ENCODE measurements around the gene TP53TG3B.
"Not testable (repeated sequence)": the region's sequence is repeated elsewhere in the genome, so short reads cannot be mapped to it uniquely, and the experiment has no call there.

Gene TP53TG3B

GRCh38 chr16:33360541-33360940 lies at the start of gene TP53TG3B:
Gene TP53TG3B (plus strand): TSS chr16:33360841. CDS start chr16:33360909, 68 bp downstream.
- H3K9me3 ChIP-seq (ENCODE audit: control insufficient read depth in 2 of 2, low read length in 2 of 2); H3K36me3 ChIP-seq (ENCODE audit: control insufficient read depth in 2 of 2, insufficient read depth in 2 of 2, low read length in 2 of 2); H3K4me1 ChIP-seq (ENCODE audit: control insufficient read depth, insufficient read depth, low read length); H3K9ac ChIP-seq (ENCODE audit: low read length in 2 of 2); H3K27ac ChIP-seq (ENCODE audit: low read length); H3K27me3 ChIP-seq (ENCODE audit: control insufficient read depth in 1 of 2, insufficient read depth in 2 of 2, low read length in 2 of 2); H3K4me3 ChIP-seq (ENCODE audit: low read length in 2 of 2): not testable (repeated sequence)

- H3K4me1 ChIP-seq (ENCODE audit: control insufficient read depth, insufficient read depth, low read length); H3K27ac ChIP-seq (ENCODE audit: low read length); H3K9me3 ChIP-seq (ENCODE audit: control insufficient read depth in 2 of 2, low read length in 2 of 2); H3K4me3 ChIP-seq (ENCODE audit: low read length in 2 of 2); H3K27me3 ChIP-seq (ENCODE audit: control insufficient read depth in 1 of 2, insufficient read depth in 2 of 2, low read length in 2 of 2); H3K9ac ChIP-seq (ENCODE audit: low read length in 2 of 2); H3K36me3 ChIP-seq (ENCODE audit: control insufficient read depth in 2 of 2, insufficient read depth in 2 of 2, low read length in 2 of 2): not testable (repeated sequence)
These were observed 24.2 kb upstream of the TP53TG3B start for GRCh38 chr16:33336226-33337012.

GRCh38 chr16:33337627-33338542 lies 22.8 kb upstream of the TP53TG3B start:
- H3K9me3 ChIP-seq (ENCODE audit: control insufficient read depth in 2 of 2, low read length in 2 of 2); H3K4me3 ChIP-seq (ENCODE audit: low read length in 2 of 2); H3K9ac ChIP-seq (ENCODE audit: low read length in 2 of 2); H3K27ac ChIP-seq (ENCODE audit: low read length); H3K4me1 ChIP-seq (ENCODE audit: control insufficient read depth, insufficient read depth, low read length); H3K27me3 ChIP-seq (ENCODE audit: control insufficient read depth in 1 of 2, insufficient read depth in 2 of 2, low read length in 2 of 2); H3K36me3 ChIP-seq (ENCODE audit: control insufficient read depth in 2 of 2, insufficient read depth in 2 of 2, low read length in 2 of 2): not testable (repeated sequence)

GRCh38 chr16:33338543-33338951 lies 22.1 kb upstream of the TP53TG3B start:
- not testable (repeated sequence) for H3K27ac ChIP-seq (ENCODE audit: low read length)

GRCh38 chr16:33339093-33340061 lies 21.3 kb upstream of the TP53TG3B start:
- H3K27ac ChIP-seq (ENCODE audit: low read length); H3K36me3 ChIP-seq (ENCODE audit: control insufficient read depth in 2 of 2, insufficient read depth in 2 of 2, low read length in 2 of 2); H3K9me3 ChIP-seq (ENCODE audit: control insufficient read depth in 2 of 2, low read length in 2 of 2); H3K4me3 ChIP-seq (ENCODE audit: low read length in 2 of 2); H3K27me3 ChIP-seq (ENCODE audit: control insufficient read depth in 1 of 2, insufficient read depth in 2 of 2, low read length in 2 of 2); H3K9ac ChIP-seq (ENCODE audit: low read length in 2 of 2); H3K4me1 ChIP-seq (ENCODE audit: control insufficient read depth, insufficient read depth, low read length): not testable (repeated sequence)

More at GRCh38 chr16:33338543-33338951, 22.1 kb upstream of the TP53TG3B start:
- H3K9me3 ChIP-seq (ENCODE audit: control insufficient read depth in 2 of 2, low read length in 2 of 2); H3K4me1 ChIP-seq (ENCODE audit: control insufficient read depth, insufficient read depth, low read length); H3K4me3 ChIP-seq (ENCODE audit: low read length in 2 of 2); H3K9ac ChIP-seq (ENCODE audit: low read length in 2 of 2); H3K36me3 ChIP-seq (ENCODE audit: control insufficient read depth in 2 of 2, insufficient read depth in 2 of 2, low read length in 2 of 2); H3K27me3 ChIP-seq (ENCODE audit: control insufficient read depth in 1 of 2, insufficient read depth in 2 of 2, low read length in 2 of 2): not testable (repeated sequence)

Data from stomach smooth muscle (tissue), 2 donors.